Measurements from ENCODE around the gene TGOLN2. TPM values are rescaled to one million over a fixed set of nuclear protein-coding genes. Genes with fewer than 3 reads are reported as not detected.

Gene TGOLN2
- total and polyA plus RNA-seq, 2 of the 13 experiments (the other 11 are each of a cell fraction or from before 2014, with no cell fraction given) = 99.6 to 155 TPM

- TF ChIP-seq HIVEP1 (CRISPR knock-in tag; IDR thresholded peaks at IDR 0.05) (peak; percentile 14; the same call in 1 of the 2 replicates), BHLHE40 (IDR thresholded peaks at IDR 0.05; ENCODE audit: low read length) (peak; percentile 7; the same call in 1 of the 2 replicates), HMGXB3 (CRISPR knock-in tag; IDR thresholded peaks at IDR 0.05; ENCODE audit: borderline replicate concordance) (0 out of 2 replicates have a peak, but pooled peaks have one; percentile 12), NFE2 (CRISPR knock-in tag; IDR thresholded peaks at IDR 0.05) (no peak), HMGA1 (CRISPR knock-in tag; conservative IDR thresholded peaks at IDR 0.05) (no peak), ZNF572 (CRISPR knock-in tag; IDR thresholded peaks at IDR 0.05) (no peak), PBX2 (CRISPR knock-in tag; IDR thresholded peaks at IDR 0.05) (0 out of 2 replicates have a peak, but pooled peaks have one; percentile 16), HINFP (CRISPR knock-in tag; IDR thresholded peaks at IDR 0.05; ENCODE audit: low read depth) (no peak), FOXP1 (IDR thresholded peaks at IDR 0.05) (no peak), FOXP1 (CRISPR knock-in tag; IDR thresholded peaks at IDR 0.05) (no peak), TRAFD1 (CRISPR knock-in tag; IDR thresholded peaks at IDR 0.05; ENCODE audit: borderline replicate concordance) (0 out of 2 replicates have a peak, but pooled peaks have one; percentile 0), KMT2B (CRISPR knock-in tag; IDR thresholded peaks at IDR 0.05) (no peak), MTERF4 (CRISPR knock-in tag; IDR thresholded peaks at IDR 0.05) (peak; percentile 85; the same call in 1 of the 2 replicates), ZFP82 (CRISPR knock-in tag; IDR thresholded peaks at IDR 0.05; ENCODE audit: borderline replicate concordance) (peak; percentile 57; the same call in 1 of the 2 replicates), ZNF879 (CRISPR knock-in tag; IDR thresholded peaks at IDR 0.05) (no peak), EEA1 (CRISPR knock-in tag; IDR thresholded peaks at IDR 0.05; ENCODE audit: borderline replicate concordance) (peak; percentile 44; the same call in 1 of the 2 replicates), ZNF180 (CRISPR knock-in tag; IDR thresholded peaks at IDR 0.05; ENCODE audit: borderline replicate concordance, low read depth) (no peak)
- TF ChIP-seq, protein P1, sequence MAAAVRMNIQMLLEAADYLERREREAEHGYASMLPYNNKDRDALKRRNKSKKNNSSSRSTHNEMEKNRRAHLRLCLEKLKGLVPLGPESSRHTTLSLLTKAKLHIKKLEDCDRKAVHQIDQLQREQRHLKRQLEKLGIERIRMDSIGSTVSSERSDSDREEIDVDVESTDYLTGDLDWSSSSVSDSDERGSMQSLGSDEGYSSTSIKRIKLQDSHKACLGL (CRISPR knock-in tag; IDR thresholded peaks at IDR 0.05) = peak; percentile 44; the same call in 1 of the 2 replicates
These were observed 26.1 kb upstream of the TGOLN2 start (continued) for GRCh38 chr2:85353876-85354285.

Measured in HepG2 (cell line).